Activated naive CD4-positive, alpha-beta T cell treated with Interleukin-2 at 50 U/mL for 16 hours (primary cell): ENCODE results near the gene MYO1B.

Experiments
- DNase-seq: peaks from one replicate; pipeline ENCODE4 v3.0.0-alpha.2; 2020

Gene MYO1B

DNA sequence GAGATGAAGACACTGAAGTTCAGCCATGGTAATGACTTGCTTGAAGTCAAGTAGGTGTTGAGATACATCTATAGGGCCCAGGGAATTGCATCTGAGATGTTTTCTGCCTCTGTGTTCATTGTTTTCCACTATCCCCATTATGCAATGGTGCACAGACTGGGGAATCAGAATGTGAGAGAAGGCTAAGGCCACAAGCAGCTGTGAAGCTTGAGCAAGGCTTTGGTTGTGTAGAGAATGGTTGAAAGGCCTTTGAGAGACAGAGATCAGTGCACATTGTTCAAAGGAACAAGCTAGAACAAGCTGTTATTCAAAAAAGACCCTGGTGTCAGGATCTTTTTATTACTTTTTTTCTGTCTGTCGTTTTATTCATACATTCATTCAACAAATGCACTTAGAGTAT is 82.3 kb downstream of the MYO1B start:
- DNase-seq: no peak

DNA sequence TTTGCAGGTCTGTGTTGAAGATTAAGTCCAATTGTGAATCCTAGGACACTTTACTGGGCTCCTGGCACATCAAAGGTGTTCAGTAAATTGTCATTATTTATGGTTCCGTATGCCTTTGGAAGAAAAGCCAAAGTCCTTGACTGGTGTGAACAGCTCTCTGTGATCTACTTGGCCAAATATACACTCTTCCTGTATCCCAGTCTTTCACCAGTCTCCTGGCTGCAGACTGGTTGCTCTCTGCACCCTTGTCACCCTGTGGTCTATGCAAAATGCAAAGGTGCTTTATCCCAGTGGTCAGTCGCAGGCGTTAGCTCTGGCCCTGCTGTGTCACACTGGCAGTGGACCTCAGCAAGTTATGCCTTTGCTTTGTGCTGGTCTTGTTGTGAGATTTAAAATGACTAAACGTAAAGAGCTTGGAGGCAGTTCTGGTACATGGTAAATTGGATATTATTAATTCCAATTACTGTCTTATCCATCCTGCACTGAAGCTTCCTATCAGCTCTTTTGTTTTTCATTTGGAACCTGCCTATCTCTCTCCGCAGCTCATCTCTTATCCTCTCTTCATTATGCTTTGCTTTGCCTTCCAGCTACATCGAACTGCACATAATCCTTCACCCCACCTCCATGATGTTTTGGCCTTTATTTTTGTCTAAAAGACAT is 83.1 kb downstream of the MYO1B start:
- no peak for DNase-seq

DNA sequence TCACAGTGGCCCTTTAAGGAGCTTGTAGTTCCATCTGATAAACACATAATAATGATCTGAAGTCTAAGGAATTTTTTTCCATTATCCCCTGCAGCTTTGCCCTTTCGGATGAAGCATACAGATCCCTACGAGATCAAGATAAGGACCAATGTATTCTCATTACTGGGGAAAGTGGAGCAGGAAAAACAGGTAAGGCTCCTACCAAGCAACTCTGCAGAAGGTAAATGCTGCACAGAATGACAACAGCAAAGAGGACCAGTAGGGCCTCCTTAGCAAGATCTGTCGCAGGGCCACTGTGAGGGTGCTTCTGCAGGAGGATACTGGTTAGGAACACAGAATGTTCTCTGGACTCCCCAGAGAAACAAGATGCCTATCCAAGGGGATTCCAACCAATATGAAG is 84.6 kb downstream of the MYO1B start:
- DNase-seq: no peak

DNA sequence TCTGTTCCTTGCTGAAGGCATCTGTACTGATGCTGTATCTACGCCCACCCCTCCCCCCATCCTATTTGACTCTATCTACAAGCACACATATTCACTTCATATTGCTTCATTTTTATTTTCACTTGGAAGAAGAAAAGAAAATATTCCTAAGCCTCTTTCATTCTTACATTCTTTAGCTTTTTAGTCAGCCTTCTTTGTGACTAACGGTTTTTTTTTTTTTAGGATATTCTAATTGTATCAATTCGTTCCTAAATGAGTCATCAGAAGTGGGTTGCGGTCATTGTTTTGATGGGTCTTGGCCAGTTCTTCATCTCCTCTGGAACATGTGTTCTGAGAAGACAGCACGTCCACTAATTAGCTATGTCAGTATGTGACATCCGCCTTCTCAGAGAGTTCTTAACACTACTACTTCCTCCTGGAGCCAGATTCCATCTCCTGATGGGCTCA is 88.7 kb downstream of the MYO1B start:
- DNase-seq: no peak

DNA sequence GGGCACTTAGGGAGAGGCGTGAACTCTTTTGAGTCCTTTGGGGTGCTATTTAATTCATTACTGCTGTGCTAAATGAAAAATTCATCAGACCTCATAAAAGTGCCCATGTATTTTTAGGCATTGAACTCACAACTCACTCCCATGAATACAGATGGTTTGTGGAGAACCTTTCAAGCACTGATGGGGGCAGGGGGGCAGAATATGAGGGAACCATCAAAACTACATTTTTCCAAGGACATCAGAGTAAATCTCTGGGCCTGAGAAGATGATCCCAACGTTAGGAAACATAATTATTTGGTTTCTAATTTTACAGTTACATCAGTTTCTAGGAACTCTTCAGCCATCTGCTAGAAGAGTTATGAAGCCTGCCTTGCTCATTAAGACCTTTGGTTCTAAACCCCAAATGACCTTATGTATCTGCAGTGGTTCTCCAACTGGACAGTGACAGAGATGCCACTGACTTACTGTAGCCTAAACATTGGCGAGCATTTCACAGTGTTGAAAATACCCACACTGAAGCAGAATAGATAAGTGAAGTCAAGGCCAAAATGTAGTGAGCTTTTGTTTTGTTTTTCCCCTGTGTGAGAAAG is 90.8 kb downstream of the MYO1B start:
- no peak for DNase-seq

DNA sequence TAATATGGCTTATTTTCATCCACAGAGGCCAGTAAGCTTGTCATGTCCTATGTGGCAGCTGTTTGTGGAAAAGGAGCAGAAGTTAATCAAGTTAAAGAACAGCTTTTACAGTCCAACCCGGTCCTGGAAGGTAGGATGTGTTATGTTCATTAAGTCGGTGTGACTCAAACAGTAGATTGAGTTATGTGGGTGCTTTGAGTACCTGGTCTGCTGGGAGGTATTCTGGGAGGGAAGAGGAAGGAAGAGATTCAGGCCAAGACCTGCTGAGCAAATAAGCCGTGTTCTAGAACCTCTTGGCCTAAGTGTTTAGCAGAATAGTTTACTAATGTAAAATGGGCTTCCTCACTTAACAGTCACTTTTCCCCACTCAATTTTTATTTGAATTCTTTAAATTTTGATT is 96.2 kb downstream of the MYO1B start:
- no peak for DNase-seq

DNA sequence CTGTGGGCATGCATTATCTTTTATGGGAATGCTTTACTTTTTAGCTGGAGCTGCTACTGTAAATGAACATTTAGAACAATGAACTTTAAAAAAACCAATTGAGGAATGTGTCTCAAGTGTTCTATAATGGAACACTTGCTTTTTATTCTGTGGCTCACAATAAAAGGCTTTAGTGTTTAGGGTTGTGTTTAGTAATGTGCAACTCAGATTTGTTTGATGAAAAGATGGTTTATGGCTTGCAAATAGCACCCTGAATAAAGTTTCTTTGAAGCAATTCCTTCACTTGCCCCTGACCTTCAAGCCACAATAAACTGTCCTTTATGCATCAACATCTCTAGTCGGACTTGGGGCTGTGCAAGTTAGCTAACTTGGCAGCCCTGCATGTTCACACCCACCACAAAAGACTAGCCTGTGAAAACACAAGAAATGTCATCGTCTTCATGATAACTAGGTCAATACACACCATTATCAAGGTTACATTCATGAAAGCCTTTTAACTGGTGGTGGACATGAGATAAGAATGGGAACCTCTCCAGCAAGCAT is 98.7 kb downstream of the MYO1B start:
- no peak for DNase-seq

DNA sequence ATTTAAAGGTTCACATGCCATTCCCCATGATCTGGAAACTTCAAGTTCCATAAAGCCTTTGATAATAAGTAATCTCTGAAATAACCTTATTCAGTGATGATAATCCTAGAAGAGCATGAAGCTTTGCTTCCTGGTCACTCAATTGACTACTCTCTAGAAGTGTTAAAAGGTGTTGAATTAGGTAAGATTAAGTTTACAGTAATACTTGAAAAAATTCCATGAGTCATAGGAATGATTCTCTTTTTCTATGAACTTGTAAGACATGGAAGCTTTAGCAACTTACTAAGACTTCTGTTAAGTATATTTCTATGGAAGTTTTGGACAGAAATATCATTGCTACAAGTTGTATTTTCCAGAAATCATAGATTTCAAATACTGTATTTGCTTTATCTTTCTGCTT is 100.6 kb downstream of the MYO1B start:
- no peak for DNase-seq

DNA sequence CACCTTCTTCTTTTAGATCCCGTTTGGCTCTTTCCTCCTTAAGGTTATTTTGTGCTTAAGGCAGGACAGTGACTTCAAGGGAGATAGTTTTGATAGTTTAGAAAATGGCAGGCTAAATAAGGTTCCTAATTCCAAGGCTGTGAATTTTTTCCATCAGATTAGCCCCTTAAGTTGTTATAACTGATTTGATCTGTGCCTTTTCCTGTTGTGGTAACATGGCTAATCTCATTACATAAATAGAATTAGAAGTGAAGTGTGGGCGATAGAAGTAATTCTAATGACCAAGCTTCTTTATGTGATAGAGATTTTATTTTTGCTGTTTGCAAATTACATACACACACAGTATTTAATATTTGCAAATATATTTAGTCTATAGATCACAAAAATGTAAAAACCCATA is 102.0 kb downstream of the MYO1B start:
- no peak for DNase-seq

DNA sequence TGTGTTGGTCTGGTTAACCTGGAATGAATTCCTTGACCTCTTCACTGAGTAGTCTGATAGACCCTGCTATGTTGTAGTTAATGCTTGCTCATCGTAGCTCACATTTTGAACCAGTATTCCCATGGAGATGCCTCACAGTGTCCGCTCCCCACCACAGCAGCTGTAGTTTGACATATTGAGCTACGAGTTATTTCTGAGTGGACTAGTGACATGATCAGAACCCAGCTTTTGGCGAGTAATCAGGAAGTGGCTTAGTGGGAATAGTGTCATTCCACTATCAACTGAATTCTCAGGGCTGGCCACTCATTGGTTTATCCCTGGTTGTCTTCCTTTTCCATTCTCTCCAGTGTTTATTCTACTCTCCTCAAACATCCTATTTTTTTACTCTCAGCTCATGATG is 102.7 kb downstream of the MYO1B start:
- no peak for DNase-seq

DNA sequence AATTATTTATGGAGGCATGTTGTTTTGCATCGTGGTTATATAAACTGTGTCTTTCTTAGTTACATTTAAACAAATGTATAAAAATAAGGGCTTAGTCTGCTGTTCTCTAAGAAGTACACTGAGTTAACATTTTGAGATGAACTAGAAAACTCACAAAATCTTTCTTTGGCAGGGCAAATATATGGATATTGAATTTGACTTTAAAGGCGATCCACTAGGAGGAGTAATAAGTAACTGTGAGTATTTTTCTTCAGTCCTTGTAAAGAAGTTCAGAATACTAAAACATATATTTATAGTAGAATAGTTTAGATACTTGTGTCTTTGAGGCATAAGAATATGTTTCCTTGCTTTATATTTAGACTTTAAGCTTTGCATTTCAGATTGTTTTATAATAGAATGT is 104.8 kb downstream of the MYO1B start:
- no peak for DNase-seq

DNA sequence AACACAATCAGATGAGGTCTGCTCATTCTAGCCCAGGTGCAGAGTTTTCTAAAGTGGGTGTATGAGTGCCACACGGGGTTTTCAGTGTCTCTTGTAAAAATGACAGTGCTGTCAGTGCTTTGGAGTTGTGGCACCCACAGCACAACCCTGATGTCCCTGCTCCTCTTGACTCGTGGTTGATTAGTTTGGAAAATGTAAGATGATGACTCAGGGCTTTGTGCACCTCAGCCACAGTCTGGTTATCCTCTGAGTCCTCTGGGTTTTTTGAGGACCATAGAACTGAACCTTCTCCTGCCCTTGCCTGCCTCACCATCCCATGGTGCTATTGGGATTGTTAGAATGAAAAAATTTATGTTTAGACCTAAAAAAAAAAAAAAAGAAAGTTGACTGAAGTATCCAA is 105.6 kb downstream of the MYO1B start:
- DNase-seq: no peak

DNA sequence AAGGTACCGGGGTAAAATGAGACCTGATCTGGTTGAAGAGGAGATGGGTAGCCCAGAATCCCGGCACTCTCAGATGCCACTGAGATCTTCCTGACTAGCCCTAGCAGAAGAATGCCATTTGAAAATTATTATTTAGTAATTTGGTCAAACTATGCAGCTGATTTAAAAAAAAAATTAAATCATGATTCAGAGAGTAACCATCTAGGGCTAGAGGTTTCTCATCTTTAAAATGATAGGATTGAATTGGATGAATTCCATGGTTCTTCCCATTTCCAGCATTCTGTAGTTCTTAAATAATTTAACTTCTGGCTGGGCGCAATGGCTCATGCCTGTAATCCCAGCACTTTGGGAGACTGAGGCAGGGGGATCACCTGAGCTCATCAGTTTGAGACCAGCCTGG is 106.1 kb downstream of the MYO1B start:
- DNase-seq: no peak

DNA sequence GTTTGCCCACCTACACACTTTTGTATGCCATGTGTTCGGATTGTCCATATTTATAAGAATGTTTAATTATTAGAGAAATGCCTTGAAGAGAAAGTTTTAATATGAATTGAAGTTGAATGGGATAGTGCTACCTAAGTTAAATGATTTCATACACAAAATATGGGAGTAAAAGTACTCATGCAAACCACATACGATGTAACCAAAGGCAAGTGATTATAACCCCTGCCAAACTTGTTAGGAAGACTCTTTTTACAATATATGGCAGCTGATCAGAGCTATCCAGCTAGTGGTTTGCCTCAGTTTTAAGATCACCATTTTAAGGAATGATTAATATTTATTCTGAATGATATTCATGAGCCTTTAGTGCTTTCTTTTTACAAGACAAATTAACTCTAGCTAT is 106.7 kb downstream of the MYO1B start:
- DNase-seq: no peak

DNA sequence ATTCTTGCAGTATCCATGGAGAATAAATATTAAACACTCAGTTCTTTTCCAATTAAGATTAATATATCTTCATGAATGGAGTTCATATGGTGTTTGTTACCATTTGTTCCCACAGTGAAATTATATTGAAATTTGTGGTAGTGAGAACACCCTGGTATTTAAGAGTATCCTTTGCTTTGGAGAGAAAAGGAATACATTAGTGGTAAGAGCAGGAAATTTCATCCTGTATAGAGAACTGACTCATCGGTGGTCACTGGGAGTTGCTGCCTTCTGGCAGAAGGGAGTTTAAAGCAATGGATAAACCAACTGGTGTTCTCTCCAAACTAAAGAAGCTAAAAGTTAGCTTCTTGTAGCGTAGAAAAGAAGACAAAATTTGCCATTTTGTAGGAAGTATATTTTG is 107.3 kb downstream of the MYO1B start:
- no peak for DNase-seq

DNA sequence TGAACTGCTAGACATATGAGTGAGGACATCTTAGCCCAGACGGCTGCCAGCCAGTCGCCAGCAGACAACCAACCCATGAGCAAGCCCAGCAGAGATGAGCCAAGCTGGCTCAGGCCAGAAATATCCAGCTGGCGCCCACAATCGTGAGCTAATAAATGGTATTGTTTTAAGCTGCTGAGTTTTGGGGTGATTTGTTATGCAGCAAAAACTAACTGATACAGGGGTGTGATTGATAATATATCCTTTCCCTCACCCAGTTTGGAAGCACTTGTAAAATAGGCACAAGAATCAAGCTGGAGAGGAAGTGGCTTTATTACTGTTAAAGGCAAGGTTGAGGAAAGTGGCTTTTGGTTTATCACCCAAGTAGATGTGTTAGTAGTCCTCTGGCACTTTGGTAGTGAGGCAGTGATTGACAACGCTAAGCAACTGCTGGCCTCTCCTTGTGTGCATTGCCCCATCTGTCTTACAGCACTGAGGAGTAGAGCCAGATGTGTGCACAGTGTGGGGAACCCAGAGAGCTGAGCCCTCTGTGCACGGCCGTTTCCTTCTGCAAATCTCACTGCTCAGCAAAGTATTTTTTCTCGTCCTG is 110.1 kb downstream of the MYO1B start:
- no peak for DNase-seq

DNA sequence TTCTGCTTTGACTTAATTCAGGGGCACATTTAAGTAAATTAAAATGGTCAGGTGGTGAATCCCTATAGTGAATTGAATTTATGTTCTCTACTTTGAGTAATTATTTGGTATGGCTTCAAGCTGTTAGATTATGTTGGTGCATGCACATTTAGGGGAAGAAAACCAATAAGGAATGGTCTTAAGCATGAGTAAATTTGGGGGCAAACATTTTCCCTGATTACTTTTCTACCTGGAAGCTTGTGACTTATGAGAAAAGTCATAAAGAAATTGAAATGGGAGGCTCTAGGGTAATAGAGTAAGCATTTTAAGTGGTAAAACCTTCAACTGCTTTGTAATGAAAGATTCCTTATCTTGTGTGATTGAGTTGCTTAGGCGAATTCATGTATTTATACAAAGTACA is 112.5 kb downstream of the MYO1B start:
- DNase-seq: no peak

DNA sequence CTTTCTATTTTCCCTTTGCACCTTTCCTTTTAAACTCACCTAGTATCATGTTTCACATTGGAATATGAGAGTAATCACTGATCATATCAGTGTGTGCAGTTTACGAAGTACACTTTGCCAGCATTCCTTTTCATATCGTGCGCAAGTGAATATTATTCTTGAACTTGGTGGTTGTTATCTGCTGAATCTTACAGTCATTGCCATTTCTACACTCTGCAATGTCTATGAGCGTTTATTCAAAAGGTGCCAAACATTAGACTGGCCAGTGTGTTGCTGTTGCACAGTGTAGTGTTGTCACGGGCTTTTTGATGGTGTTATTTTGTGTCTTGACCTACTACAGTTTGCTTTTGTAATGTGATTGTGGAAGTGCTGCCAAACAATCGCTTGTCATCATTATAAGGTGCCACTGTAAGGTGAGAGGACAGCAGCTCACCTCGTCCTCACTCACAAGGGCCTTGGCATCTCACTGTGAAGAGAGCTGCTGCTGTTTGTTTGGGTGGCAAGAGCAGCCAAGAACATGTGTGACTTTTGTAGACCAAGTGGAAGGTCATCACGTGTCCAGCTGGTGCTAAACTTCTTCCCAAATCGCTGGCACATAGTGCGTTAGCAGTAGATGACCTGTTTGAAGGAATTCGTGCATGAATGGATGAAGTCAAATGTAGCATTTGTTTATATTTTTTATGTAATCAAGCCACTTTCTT is 113.3 kb downstream of the MYO1B start:
- DNase-seq: no peak

DNA sequence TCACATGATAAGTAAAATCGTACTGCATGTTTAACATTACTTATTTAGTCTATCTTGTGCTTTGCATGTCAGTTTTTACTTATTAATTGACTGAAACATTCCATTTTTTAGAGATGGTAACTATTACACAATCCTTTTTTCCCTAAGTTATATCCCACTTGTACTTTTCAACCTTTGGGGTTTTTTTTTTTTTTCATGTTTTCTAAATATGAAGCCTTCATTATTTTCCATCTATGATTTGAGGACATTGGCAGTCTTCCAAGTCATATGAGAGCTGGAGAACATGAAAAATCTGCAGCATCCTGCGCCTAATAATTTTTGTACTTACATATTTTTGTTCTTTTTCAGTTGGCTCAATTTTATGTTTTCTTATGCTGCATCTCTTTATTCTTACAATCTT is 113.9 kb downstream of the MYO1B start:
- no peak for DNase-seq

DNA sequence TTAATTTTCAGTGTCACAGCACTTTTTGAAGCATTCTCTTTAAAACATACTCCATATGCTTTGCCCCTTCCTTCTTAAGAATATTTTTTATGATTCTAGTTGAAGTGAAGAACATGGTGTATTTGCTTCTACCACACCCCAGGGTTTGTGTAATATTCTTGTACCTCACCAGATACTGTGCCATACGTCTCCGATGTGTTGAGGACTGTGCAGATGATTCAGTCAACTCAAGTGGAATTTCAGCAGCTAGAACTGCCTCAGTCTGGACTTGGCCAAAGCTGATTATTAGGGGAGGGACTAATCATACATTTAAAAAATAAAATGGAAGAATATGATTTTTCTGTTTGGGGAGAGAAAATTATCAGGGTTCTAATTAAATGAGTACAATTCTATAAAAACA is 115.7 kb downstream of the MYO1B start:
- no peak for DNase-seq

DNA sequence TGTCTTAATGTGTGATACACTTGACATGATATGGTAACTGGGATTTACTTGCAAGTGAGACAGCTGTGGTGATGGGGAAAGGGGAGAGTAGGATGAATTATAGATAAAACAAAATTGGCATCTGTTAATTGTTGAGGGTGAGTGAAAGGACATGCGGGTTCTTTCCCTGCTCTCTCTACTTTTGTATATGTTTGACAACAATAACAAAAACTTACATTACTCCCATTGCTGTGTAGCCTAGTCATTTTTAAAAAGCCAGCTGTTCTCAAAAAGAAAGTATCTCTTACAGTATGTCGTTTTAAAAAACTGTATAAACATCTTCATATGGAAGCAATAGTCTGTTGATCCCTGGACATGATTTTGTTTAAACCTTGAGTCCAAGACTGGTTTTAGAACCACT is 117.6 kb downstream of the MYO1B start:
- no peak for DNase-seq

DNA sequence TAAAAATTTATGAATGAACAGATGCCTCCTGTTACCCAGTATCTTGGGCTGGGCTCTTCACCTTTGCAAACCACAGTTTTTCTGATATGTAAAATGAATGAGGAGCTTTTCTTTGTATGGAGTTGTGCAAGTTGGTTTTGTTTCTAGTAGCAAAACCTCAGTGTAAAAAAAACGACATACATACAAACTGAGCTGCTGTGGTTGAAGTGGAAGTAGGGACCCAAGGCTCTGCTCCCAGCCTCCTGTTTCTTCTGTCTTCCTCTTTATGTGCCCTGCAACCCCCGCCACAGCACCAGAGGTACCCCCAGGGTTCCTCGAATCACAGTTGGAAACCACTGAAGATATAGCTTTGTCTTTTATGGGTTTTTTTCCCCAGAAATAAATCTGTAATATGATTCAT is 118.1 kb downstream of the MYO1B start:
- DNase-seq: no peak

DNA sequence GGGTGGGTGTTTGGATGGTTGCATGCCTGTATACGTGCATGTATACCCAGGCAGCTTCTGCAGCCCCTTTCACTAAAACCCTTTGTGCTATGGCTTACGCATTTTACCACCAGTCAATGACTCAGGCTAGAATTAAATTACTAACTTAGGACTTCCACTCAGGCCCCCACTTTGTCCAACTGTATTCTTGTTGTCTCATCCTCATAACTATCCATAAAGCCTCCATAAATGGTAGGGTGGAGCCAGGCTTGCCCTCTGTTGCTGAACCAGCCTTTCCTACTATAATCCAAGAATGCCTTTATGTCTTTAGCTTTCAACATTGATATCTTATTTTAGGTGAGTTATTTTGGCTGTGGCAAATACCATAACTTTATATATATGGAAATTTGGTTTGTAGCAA is 119.9 kb downstream of the MYO1B start:
- DNase-seq: no peak

DNA sequence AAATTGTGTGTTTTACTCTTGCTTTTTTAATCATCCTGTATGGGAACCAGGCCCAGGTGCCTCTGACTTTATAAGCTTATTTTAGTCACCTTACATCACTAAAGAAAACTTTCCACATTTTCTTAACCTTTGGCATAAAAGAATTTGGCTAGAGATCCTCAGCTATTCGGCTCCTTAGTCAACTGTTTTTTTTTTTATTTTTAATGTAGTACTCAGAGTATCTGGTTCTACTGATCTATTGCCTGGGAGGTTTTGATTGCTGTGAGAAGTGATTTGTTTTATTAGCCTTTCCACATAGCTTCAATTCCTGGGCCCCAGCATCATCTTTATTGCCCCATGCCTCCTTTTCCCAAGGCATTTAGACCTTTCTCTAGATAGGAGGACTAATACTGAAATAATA is 121.0 kb downstream of the MYO1B start:
- no peak for DNase-seq
